GM18502 (cell line): ENCODE measurements around the gene TMEM109.

ENCODE experiments used
- ATAC-seq: cut with Tn5 transposase; IDR thresholded peaks from one replicate; pipeline ENCODE4 v1.9.1; 2021; ENCODE audit warnings: mild to moderate bottlenecking; ENCODE audit not compliant: unreplicated experiment, poor library complexity

TMEM109 gene

DNA sequence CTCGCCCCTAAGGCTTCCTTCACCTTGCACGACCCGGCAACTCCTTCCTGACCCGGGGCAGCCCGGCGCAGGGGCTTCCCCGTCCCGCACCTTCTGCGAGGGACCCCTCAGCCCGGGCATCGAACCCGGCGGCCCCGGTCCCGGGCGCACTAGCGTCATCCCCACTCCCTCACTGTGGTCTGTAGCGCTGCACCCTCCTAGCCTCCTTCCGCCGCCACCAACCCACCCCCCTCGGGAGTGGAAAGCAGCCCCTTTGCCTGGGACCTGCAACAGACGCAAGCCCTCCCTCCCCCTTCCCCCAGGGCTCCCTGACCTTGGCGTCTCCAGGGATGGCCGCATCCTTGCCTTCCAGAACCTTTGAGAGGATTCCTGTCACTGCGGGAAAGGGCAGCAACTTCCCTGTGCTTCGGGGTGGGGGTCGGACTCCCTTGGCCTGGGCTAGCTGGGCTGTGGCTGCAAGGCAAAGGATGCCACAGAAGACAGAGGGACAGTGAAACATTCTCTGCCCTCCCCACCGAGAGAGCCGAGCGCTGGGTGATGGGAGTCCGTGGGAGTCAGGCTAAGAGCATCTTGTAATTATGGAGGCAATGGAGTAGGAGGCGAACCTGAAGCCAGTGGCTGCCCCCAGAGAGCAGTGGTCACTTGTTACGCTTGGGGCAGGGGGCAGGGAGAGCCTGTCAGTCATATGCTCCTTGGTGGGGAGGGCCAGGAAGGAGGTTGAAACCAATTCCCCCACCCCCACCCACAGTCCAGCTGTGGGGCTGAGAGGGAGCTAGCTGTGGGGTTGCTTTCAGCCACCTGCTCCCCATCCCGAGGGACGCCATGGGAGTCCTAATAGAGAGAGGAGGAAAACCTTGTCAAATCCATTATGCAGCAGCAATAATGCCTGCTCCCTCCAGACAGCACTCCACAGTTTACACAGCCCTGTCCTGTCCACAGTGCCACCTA is 11.2 kb downstream of the TMEM109 start:
- ATAC-seq = peak; percentile 19

DNA sequence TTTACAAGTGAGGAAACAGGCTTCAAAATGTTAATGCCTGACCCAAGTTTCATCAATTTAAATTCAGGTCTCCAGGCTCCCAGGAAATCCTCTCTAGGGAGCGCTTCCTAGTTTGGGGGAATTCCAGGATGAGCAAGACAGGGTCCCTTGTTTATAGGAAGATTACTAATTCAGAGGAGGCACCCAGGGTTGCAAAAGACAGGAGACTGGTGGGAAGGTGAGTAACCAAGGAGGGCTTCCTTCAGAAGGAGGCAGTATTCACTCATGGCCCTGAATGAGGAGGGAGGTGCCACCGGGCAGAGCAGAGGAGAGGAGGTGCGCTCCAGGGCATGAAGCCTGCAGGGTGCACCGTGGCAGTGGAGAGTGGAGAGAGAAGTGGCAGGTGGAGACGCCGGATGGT is 11.9 kb downstream of the TMEM109 start:
- ATAC-seq = no peak

GRCh38 chr11:60926500-60926899 is 12.5 kb downstream of the TMEM109 start:
- ATAC-seq = no peak

GRCh38 chr11:60927061-60927592 is 13.2 kb downstream of the TMEM109 start:
- ATAC-seq = no peak

- ATAC-seq = no peak
Observed at GRCh38 chr11:60927600-60927999, 13.6 kb downstream of the TMEM109 start.

- no peak for ATAC-seq
Observed at GRCh38 chr11:60928563-60929001, 14.6 kb downstream of the TMEM109 start.

- ATAC-seq = no peak
Observed at GRCh38 chr11:60929764-60930163, 15.8 kb downstream of the TMEM109 start.

DNA sequence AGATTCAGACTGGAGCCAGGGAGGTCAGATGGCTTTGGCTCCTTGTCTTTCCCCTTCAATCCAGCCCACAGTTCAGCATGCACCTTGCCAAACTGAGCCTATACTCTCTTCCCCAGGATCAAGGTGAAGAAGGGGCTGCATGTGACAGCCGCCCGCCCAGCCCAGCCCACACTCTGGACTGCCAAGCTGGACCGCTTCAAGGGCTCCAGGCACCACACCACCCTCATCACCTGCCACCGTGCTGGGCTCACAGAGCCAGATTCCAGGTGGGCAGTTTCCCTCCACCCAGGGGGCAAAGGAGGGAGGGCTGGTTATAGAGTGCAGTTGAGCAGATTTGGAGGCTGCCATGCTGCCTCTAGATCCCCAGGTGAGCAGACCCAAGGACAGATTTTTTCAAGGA is 16.4 kb downstream of the TMEM109 start:
- ATAC-seq = no peak

GRCh38 chr11:60931917-60932316 is 18.0 kb downstream of the TMEM109 start:
- no peak for ATAC-seq

- no peak for ATAC-seq
Observed at GRCh38 chr11:60932605-60933356, 18.8 kb downstream of the TMEM109 start.

DNA sequence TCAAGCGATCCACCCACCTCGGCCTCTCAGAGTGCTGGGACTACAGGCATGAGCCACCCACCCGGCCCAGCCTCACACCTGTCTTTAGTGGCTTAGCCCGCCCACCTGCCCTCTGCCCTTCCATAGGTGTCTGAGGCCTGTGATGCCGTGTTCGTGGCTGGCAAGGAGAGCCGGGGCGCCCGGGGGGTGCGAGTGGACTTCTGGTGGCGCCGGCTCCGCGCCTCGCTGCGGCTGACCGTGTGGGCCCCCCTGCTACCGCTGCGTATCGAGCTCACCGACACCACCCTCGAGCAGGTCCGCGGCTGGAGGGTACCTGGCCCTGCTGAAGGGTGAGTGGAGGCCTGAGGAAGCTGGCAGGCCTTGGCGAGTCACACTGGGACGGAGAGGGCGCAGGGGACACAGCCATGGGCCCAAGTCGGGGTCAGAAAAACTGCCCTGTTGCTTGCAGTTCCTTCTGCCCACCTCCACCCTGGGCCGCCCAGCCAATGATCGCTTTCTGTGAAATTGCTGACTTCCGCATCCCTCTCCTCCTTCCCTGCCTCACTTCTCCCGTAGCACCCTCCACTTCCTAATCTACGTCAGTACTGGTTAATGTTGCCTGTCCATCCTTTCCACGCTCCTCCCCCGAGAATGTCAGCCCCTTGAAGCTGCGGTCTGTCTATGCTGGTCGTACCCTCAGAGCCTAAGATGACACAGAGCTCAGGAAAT is 19.6 kb downstream of the TMEM109 start:
- no peak for ATAC-seq

- ATAC-seq = no peak
Observed at GRCh38 chr11:60934124-60934789, 20.3 kb downstream of the TMEM109 start.

DNA sequence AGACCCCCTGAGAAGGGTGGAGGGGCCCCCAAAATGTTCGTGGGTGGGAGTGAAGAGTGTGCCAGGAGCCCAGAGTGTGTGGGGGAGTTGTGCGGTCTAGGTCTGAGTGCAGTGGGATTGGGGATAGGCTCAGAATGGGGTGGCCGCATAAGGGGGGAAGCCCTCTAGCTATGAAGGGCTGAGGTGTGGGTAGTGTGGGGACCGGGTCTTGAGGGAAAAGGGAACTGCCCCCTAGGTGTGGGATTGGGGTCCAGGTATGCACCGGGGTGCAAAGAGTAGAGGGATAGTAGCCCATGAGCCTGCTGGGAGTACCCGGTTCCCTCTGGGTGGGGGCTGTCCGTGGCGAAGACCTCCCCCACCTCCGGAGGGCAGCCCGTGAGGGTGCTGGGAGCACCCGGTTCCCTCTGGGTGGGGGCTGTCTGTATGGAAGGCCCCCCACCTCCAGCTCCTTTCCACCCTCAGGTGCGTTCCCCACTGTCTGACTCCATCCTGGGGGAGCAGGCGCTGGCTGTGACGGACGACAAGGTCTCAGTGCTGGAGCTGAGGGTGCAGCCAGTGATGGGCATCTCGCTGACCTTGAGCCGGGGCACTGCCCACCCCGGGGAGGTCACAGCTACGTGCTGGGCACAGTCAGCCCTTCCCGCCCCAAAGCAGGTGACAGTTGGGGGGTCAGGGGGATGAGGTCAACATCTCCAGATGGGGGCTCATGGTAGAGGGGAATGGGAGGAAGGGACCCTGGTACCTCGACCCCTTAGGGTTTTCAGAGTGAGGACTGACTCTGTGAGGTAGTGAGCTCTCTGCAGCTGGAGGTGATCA is 21.0 kb downstream of the TMEM109 start:
- no peak for ATAC-seq

DNA sequence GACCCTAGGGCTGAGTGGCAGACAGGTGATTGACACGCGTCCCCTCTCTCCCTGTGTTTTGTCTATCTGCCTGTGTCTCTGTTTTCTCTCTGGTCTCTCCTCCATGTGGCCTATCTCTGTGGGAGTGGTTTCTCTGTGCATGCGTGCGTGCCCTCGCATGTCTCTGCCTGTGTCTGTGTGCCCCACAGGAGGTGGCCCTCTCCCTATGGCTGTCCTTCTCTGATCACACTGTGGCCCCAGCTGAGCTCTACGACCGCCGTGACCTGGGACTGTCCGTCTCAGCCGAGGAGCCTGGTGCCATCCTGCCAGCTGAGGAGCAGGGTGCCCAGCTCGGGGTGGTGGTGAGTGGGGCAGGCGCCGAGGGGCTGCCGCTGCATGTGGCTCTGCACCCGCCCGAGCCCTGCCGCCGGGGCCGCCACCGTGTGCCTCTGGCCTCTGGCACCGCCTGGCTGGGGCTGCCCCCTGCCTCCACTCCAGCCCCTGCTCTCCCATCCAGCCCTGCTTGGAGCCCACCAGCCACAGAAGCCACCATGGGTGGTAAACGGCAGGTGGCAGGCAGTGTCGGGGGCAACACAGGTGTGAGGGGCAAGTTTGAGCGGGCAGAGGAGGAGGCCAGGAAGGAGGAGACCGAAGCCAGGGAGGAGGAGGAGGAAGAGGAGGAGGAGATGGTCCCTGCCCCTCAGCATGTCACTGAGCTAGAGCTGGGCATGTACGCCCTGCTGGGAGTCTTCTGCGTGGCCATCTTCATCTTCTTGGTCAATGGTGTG is 21.9 kb downstream of the TMEM109 start:
- ATAC-seq = no peak

DNA sequence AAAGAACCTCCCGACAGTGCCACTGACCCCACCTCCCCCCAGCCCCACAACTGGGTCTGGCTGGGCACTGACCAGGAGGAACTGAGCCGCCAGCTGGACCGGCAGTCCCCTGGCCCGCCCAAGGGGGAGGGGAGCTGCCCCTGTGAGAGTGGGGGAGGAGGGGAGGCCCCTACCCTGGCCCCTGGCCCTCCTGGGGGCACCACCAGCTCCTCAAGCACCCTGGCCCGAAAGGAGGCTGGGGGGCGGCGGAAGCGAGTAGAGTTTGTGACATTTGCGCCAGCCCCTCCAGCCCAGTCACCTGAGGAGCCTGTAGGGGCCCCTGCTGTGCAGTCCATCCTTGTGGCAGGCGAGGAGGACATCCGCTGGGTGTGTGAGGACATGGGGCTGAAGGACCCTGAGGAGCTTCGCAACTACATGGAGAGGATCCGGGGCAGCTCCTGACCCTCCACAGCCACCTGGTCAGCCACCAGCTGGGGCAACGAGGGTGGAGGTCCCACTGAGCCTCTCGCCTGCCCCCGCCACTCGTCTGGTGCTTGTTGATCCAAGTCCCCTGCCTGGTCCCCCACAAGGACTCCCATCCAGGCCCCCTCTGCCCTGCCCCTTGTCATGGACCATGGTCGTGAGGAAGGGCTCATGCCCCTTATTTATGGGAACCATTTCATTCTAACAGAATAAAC is 22.6 kb downstream of the TMEM109 start:
- ATAC-seq = no peak

DNA sequence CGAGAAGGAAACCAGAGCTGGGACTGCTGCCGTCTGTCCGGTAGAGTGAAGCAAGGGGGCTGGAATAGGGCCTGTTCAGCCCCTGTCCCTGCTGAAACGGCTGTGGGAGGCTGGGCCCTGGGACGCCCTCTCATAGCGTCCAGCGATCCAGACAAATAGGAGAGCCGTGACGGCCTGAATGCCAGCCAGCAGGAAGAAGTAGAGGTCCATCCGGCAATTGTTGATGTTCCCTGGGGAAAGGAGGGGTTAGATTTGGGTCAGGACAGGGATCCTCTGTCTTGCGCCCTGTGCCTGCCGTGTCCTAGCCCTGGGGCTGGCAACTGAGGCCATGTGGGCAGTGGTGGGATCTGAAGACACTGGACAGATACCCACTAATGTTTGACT is 23.2 kb downstream of the TMEM109 start:
- no peak for ATAC-seq

- ATAC-seq = no peak
Observed at GRCh38 chr11:60937811-60938210, 23.9 kb downstream of the TMEM109 start.

DNA sequence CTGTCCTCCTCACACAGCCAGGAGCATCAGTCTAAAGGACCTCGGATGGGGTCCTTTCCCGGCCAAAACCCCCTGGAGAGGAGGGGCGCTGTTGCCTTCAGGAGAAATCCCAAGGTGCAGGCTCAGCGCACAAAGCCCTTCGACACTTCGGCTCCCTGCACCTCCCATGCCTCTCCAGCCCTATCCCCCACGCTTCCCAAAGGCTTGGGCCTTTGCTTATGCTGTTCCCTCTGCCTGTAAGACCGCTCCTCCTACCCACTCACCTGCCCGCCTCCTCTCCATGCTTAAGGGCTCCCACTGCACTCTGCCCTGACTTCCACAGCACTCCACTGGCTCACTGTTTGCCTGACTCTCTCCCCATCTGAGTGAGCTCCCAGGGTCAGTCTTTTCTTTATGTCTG is 24.5 kb downstream of the TMEM109 start:
- no peak for ATAC-seq
